Small intestine (tissue), 7 donors: Measurements from ENCODE around the gene FUT1. TPM values are rescaled to one million over a fixed set of nuclear protein-coding genes. Genes with fewer than 3 reads are reported as not detected.

Experiments used
- DNase-seq, 2 donors: peaks; one replicate each; pipeline versions ENCODE4 v3.0.0 to v3.0.0-alpha.2; 2013
- FAIRE-seq: peaks from 2 replicates; lab custom pipeline; 2012; peaks lifted over from hg19 to GRCh38; lab: Jason Lieb, UNC
- H3K27ac ChIP-seq, 3 donors: one replicate each; pipeline ENCODE4 v1.5.1; 2013; ENCODE audit warnings: low read length in 2 of 3, mild to moderate bottlenecking in 2 of 3, control low read depth in 1 of 3, inconsistent platforms in 1 of 3, low read depth in 1 of 3, moderate library complexity in 1 of 3
- H3K27me3 ChIP-seq, 3 donors: one replicate each; pipeline ENCODE4 v1.6.1; 2013; ENCODE audit warnings: low read length in 3 of 3, inconsistent platforms in 1 of 3; ENCODE audit not compliant: control insufficient read depth in 3 of 3, insufficient read depth in 3 of 3
- H3K36me3 ChIP-seq, 3 donors: one replicate each; pipeline ENCODE4 v1.6.1; 2013; ENCODE audit warnings: low read length in 3 of 3, inconsistent platforms in 1 of 3, low read depth in 1 of 3, mild to moderate bottlenecking in 1 of 3, moderate library complexity in 1 of 3; ENCODE audit not compliant: control insufficient read depth in 3 of 3, insufficient read depth in 2 of 3
- H3K4me1 ChIP-seq, 3 donors: one replicate each; pipeline ENCODE4 v1.6.1; 2013; ENCODE audit warnings: low read length in 2 of 3, inconsistent platforms in 1 of 3, low read depth in 1 of 3, mild to moderate bottlenecking in 1 of 3, moderate library complexity in 1 of 3; ENCODE audit not compliant: control insufficient read depth in 3 of 3, insufficient read depth in 2 of 3
- H3K4me3 ChIP-seq, 3 donors: one replicate each; pipeline ENCODE4 v1.5.1; 2013; ENCODE audit warnings: low read length in 3 of 3, control low read depth in 1 of 3, inconsistent platforms in 1 of 3, low read depth in 1 of 3, mild to moderate bottlenecking in 1 of 3, moderate library complexity in 1 of 3
- H3K9me3 ChIP-seq, 2 donors: one replicate each; pipeline ENCODE4 v1.6.1; 2013; ENCODE audit warnings: low read depth in 1 of 2, low read length in 1 of 2; ENCODE audit not compliant: control insufficient read depth in 2 of 2, insufficient read depth in 1 of 2
- WGBS, 3 donors: extraction: QIAGEN DNeasy Blood & Tissue Kit; methylation state at CpG; one replicate each; pipeline ENCODE4 v1.1.7; 2013; 5-methylcytosine and 5-hydroxymethylcytosine counted together
- polyA plus RNA-seq, 4 donors: library from polyadenylated mRNA; stranded (reverse) in 3 of 4; unstranded in 1 of 4; fragments of 200-250 nt in 3 of 4; fragments of 120-200 nt in 1 of 4; gene quantifications; one replicate each; pipeline versions ENCODE4 v1.2.1 to v1.2.3, GENCODE V29; 2013
- donor health status: healthy with polysubstance abuse.
- donor health status: control.
- donor health status: control.
- donor health status: Bipolar disorder and iron deficiency.
- donor health status: healthy.

FUT1 gene
- polyA plus RNA-seq, 4 donors = 0.22 to 7.8 (median 1.1) TPM

DNA sequence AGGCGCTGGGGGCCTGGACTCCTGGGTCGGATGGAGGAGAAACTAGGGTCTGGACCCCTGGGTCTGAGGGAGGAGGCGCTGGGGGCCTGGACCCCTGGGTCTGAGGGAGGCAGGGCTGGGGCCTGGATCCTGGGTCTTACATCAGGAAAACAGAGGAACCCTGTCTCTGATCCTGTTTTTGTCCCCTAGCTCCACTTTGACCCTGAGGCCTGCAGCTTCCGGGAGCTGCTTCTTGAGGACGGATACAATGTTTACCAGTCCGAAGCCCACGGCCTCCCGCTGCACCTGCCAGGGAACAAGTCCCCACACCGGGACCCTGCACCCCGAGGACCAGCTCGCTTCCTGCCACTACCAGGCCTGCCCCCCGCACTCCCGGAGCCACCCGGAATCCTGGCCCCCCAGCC lies 5.3 kb upstream of the FUT1 start:
- WGBS, 3 donors = 80 to 87% (median 85%) methylated on average over 12 to 14 of the region's 14 CpGs
- DNase-seq (no peak), FAIRE-seq (no peak)
- H3K27ac ChIP-seq = no peak overlapping the region
- no peaks in the 10 kb centered on the region for H3K9me3 ChIP-seq
- H3K36me3 ChIP-seq = no peaks in the 10 kb centered on the region
- H3K27me3 ChIP-seq = peaks cover 0 to 27% (median 0%) of the 10 kb centered on the region in 3 donors
- H3K4me3 ChIP-seq = no peak overlapping the region
- H3K4me1 ChIP-seq = peaks cover 0 to 20% (median 2%) of the 10 kb centered on the region in 3 donors

DNA sequence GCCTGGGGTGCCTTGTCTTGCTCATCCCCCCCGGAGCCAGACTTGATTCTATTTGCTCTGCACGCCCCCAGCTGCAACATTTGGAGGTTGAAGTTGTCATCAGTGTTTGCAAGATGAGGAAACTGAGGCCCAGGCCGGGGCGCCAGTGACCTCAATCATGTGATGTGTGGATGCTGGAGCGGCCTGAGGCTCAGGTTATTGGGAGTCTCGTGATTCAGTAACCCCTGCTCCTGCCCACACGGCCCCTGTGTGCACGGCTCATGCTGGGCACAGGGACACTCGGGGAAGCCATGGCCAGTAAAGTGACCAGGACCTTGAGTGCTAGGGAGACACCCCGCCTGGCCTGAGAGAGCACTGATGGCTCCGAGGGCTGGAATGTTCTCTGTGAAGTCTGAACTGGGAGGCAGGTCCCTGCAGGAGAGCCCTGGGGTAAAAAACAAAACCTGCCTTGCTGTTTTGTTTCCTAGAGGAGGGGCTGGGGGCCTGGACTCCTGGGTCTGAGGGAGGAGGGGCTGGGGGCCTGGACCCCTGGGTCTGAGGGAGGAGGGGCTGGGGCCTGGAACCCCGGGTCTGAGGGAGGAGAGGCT lies 4.7 kb upstream of the FUT1 start:
- no peak for FAIRE-seq
- Histone ChIP-seq H3K4me3 (no peak overlapping the region), H3K36me3 (no peaks in the 10 kb centered on the region), H3K4me1 (peaks cover 0 to 24% (median 2%) of the 10 kb centered on the region in 3 donors), H3K27ac (no peak overlapping the region), H3K27me3 (peaks cover 0 to 26% (median 0%) of the 10 kb centered on the region in 3 donors), H3K9me3 (no peaks in the 10 kb centered on the region)
- DNase-seq = no peak
- 86 to 93% (median 89%) methylated on average over 11 to 12 of the region's 12 CpGs for WGBS, 3 donors

DNA sequence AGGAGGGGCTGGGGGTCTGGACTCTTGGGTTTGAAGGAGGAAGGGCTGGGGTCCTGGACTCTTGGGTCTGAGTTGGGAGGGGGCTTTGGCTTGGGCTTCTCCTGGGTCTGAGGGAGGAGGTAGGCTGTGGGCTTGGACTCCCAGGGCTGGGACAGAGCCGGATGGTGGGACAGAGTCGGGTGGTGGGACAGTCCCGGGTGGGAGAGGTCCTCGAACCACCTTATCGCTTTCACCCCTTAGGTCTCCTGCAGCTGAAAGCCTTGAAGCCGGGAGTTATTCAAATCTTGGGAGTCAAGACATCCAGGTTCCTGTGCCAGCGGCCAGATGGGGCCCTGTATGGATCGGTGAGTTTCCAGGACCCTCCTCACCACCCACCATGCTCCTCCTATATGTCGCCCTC lies 4.2 kb upstream of the FUT1 start:
- H3K9me3 ChIP-seq = no peaks in the 10 kb centered on the region
- H3K27me3 ChIP-seq = peaks cover 0 to 31% (median 0%) of the 10 kb centered on the region in 3 donors
- H3K36me3 ChIP-seq = no peaks in the 10 kb centered on the region
- 84 to 91% (median 86%) methylated on average over 9 of the region's 9 CpGs for WGBS, 3 donors
- no peak overlapping the region for H3K27ac ChIP-seq
- DNase-seq (no peak), FAIRE-seq (no peak)
- peaks cover 0 to 28% (median 2%) of the 10 kb centered on the region in 3 donors for H3K4me1 ChIP-seq
- no peak overlapping the region for H3K4me3 ChIP-seq

DNA sequence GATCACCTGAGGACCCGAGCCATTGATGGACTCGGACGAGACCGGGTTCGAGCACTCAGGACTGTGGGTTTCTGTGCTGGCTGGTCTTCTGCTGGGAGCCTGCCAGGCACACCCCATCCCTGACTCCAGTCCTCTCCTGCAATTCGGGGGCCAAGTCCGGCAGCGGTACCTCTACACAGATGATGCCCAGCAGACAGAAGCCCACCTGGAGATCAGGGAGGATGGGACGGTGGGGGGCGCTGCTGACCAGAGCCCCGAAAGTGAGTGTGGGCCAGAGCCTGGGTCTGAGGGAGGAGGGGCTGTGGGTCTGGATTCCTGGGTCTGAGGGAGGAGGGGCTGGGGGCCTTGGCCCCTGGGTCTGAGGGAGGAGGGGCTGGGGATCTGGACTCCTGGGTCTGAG lies 3.8 kb upstream of the FUT1 start:
- WGBS, 3 donors = 91 to 92% (median 92%) methylated on average over 11 of the region's 11 CpGs

DNA sequence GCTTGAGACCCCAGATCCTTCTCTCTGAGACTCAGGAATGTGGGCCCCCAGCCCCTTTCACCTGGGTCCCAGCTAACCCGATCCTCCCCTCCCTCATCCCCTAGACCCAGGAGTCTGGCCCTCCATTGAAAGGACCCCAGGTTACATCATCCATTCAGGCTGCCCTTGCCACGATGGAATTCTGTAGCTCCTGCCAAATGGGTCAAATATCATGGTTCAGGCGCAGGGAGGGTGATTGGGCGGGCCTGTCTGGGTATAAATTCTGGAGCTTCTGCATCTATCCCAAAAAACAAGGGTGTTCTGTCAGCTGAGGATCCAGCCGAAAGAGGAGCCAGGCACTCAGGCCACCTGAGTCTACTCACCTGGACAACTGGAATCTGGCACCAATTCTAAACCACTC lies 3.3 kb upstream of the FUT1 start:
- H3K4me3 ChIP-seq = no peak overlapping the region
- DNase-seq (no peak), FAIRE-seq (no peak)
- no peak overlapping the region for H3K27ac ChIP-seq
- H3K4me1 ChIP-seq = peaks cover 0 to 27% (median 2%) of the 10 kb centered on the region in 3 donors
- peaks cover 0 to 4% (median 0%) of the 10 kb centered on the region in 3 donors for H3K36me3 ChIP-seq
- WGBS, 3 donors = 72 to 79% (median 75%) methylated on average over 5 of the region's 5 CpGs
- H3K9me3 ChIP-seq = no peaks in the 10 kb centered on the region
- H3K27me3 ChIP-seq = peaks cover 0 to 36% (median 0%) of the 10 kb centered on the region in 3 donors

More for the DNA sequence above, 3.8 kb upstream of the FUT1 start:
- DNase-seq = no peak
- H3K9me3 ChIP-seq = no peaks in the 10 kb centered on the region
- H3K4me1 ChIP-seq = peaks cover 0 to 28% (median 2%) of the 10 kb centered on the region in 3 donors
- peaks cover 0 to 34% (median 0%) of the 10 kb centered on the region in 3 donors for H3K27me3 ChIP-seq
- no peak for FAIRE-seq
- H3K4me3 ChIP-seq = no peak overlapping the region
- no peak overlapping the region for H3K27ac ChIP-seq
- peaks cover 0 to under 1% (median 0%) of the 10 kb centered on the region in 3 donors for H3K36me3 ChIP-seq

DNA sequence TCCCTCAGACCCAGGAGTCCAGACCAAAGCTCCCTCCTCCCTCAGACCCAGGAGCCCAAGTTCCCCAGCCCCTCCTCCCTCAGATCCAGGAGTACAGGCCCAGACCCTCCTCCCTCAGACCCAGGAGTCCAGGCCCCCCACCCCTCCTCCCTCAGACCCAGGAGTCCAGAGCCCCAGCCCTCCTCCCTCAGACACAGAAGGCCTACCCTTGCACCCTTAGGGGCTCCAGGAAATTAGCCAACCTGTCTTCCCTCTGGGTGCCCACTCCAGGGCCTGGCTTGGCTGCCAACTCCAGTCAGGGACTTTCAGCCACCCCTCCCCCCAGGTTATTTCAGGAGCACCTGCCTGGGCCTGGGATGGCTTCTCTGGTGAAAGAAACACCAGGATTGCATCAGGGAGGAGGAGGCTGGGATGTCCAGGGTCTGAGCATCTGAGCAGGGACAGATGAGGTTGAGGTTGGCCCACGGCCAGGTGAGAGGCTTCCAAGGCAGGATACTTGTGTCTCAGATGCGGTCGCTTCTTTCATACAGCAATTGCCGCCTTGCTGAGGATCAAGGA lies 2.7 kb upstream of the FUT1 start, which contains the start of gene FGF21:
Gene FGF21 (plus strand): TSS at position 441 of the 558 bp plus-strand sequence. CDS start 713 bp downstream, outside the sequence.
- WGBS, 3 donors = 81 to 84% (median 81%) methylated on average over 4 of the region's 4 CpGs
- FAIRE-seq = no peak
- Histone ChIP-seq H3K27ac (no peak within 1 kb of the TSS), H3K27me3 (peaks cover 0 to 39% (median 0%) of the 10 kb centered on the region in 3 donors), H3K9me3 (no peaks in the 10 kb centered on the region), H3K36me3 (peaks cover 0 to 10% (median 0%) of the 10 kb centered on the region in 3 donors), H3K4me1 (peaks cover 0 to 24% (median 2%) of the 10 kb centered on the region in 3 donors), H3K4me3 (no peak within 1 kb of the TSS)
- no peak for DNase-seq

DNA sequence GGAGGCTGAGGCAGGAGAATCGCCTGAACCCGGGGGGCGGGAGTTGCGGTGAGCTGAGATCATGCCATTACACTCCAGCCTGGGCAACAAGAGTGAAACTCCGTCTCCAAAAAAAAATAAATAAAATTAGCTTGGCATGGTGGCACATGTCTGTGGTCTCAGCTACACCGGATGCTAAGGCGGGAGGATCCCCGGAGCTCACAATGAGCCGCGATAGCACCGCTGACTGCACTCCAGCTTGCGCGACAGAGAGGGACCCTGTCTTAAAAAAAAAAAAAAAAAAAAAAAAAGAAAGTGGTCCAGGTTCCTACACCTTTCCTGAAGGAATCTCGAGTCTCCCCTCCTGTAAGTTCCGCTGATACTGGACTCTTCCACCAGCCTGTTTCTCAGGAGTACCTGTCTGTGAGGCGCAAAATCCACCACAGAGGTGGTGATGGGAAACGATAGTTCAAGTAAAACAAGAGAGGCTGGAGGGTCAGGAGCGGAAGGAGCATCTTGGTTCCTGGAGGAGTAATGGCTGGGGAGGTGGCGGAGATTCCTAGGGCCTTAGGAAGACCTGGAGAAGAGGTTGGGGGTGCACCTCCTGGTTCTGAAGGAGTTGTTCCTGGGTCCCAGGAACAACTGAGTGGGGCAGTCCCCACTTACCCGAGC lies 471 bp downstream of the FUT1 start:
- FAIRE-seq = no peak
- peak overlapping the region in 2 of 3 donors; percentile 28 to 51 for H3K4me3 ChIP-seq

DNA sequence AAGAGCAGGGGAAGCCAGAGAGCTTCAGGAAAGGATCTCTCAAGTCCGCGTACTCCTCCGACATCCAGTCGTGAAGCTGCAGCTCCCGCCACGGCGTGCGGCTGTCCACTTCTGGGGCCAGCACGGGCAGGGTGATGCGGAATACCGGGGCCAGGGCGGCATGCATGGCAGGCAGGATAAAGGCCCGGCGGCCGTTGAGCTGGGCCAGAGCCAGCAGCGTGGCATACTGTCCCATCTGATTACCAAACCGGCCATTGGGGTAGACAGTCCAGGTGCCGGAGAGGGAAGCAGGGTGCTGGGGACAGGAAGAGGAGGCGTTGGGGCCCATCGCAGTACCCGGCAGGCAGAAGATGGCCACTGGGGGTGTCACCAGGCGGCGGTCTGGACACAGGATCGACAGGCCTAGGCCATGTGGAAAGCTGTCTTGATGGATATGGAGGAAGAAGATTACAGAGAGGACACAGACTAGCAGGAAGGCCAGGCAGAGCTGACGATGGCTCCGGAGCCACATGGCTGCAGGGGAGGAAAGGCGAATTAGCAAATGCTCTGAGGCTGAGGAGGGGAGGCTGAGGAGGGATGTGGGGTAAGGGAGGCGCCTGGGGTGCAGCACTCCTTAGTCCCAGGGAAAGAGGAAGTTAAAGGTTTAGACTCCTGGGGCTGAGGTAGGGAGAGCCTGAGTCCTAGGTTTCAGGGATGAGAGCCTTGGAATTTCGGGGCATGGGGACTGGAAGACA lies 1.5 kb downstream of the FUT1 start:
- 83 to 92% (median 89%) methylated on average over 28 to 29 of the region's 29 CpGs for WGBS, 3 donors
- peaks cover 0 to 37% (median 2%) of the 10 kb centered on the region in 3 donors for H3K4me1 ChIP-seq
- peaks cover 0 to 50% (median 0%) of the 10 kb centered on the region in 3 donors for H3K27me3 ChIP-seq
- DNase-seq (no peak), FAIRE-seq (no peak)
- H3K9me3 ChIP-seq = peaks cover 0 to 7% of the 10 kb centered on the region in 2 donors
- no peak overlapping the region for H3K4me3 ChIP-seq
- no peak overlapping the region for H3K27ac ChIP-seq
- H3K36me3 ChIP-seq = peaks cover 0 to 19% (median 5%) of the 10 kb centered on the region in 3 donors

More for the DNA sequence above, 471 bp downstream of the FUT1 start:
- Histone ChIP-seq H3K27ac (peak overlapping the region in 2 of 3 donors; percentile 2 to 66), H3K4me1 (peaks cover 0 to 29% (median 2%) of the 10 kb centered on the region in 3 donors), H3K27me3 (peaks cover 0 to 40% (median 0%) of the 10 kb centered on the region in 3 donors), H3K36me3 (peaks cover 0 to 19% (median 5%) of the 10 kb centered on the region in 3 donors), H3K9me3 (no peaks in the 10 kb centered on the region)
- DNase-seq = no peak
- WGBS, 3 donors = 14 to 25% (median 20%) methylated on average over 20 of the region's 20 CpGs
